GM21717 (cell line): ENCODE measurements around the gene RBBP8NL.
A peak's percentile ranks its signal among the peaks of the same experiment; 100 is the strongest.

ENCODE experiments used
- ATAC-seq: cut with Tn5 transposase; IDR thresholded peaks from one replicate; pipeline ENCODE4 v1.9.1; 2021; ENCODE audit warnings: mild to moderate bottlenecking, moderate library complexity; ENCODE audit not compliant: unreplicated experiment

RBBP8NL gene

DNA sequence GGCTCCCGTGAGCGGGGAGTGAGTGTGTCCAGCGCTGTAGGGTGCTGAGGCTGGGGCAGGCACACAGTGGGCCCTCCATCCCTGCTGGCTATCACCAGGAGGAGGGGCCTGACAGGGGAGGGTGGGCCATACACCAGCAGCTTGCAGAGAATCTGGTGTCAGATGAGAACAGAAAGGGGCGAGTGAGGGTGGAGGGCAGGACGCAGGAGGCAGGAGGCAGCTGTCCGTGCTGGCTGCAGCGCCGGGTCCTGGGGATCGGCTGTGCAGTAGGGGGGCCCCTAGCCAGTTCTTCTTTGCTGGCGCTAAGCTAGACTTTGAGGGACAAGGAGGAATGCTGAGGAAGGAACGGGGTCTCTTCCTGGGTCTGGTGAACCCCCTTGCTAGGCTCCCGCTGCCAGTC lies 18.7 kb downstream of the RBBP8NL start:
- no peak for ATAC-seq

- no peak for ATAC-seq
Observed at GRCh38 chr20:62408055-62408454, 19.3 kb downstream of the RBBP8NL start.

DNA sequence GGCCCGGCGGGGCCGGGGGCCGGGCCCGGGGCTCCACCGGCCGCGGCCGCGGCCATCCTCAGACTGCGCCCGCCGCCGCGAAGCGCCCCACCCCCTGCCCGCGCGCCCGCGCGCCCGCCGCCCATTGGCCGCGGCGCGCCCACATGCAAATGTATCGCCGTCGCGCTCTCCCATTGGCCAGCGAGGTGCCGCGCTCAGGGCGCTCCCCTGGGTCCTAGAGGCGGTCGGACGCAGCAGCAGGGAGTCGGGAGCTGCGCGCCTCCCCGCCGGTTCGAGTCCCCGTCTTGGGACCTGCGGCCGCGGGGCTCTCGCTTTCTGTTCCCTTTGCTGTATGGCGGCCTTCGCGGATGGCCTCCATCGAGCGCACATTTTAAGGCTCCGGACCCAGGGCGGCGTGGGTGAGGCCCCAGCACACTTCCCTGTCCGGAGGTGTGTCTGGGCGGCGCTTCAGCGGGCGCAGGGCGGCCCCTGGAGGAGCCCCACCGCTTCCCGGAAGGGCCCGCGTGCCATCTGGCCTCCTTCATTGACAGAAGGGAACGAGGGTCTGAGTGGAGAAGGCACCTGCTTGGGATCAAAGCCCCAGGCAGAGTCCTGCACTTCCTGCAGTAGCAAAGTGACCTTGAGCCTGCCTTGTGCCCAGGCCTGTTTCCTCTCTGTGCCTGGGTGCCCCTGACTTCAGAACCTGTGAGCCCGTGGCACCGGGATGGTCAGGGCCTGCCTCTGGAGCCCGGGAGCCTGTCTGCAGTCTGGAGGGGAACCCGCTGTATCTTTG lies 19.9 kb downstream of the RBBP8NL start, which contains the start of gene CABLES2:
Gene CABLES2, minus strand, starts transcription at position 65 of the 772 bp plus-strand sequence. Its CDS starts 9 bp downstream, at position 56.
- ATAC-seq = peak; percentile 80

GRCh38 chr20:62406635-62407176 lies 20.6 kb downstream of the RBBP8NL start:
- ATAC-seq = peak; percentile 1

- no peak for ATAC-seq
Observed at GRCh38 chr20:62405981-62406513, 21.3 kb downstream of the RBBP8NL start.

GRCh38 chr20:62405108-62405980 lies 22.0 kb downstream of the RBBP8NL start:
- ATAC-seq = no peak

- no peak for ATAC-seq
Observed at GRCh38 chr20:62404761-62405107, 22.6 kb downstream of the RBBP8NL start.

- ATAC-seq = no peak
Observed at GRCh38 chr20:62404112-62404665, 23.1 kb downstream of the RBBP8NL start.

DNA sequence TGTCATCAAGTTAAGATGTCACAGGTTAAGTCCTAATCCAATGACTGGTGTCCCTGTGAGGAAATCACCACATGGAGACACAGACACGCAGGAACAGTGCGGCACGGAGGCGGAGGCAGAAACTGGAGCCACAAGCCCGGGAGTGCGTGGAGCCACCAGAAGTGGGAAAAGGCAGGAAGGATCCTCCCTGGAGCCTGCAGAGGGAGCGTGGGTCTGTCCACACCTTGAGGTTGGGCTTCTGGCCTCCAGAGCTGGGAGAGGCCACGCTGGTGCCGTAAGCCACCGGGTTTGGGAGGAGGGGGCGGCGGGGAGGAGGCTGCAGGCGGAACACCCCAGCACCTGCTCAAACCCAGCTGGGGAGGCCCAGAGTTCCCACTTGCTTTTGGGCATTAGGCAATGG lies 24.0 kb downstream of the RBBP8NL start:
- ATAC-seq = no peak

- no peak for ATAC-seq
Observed at GRCh38 chr20:62402456-62403150, 24.7 kb downstream of the RBBP8NL start.

GRCh38 chr20:62401331-62401779 lies 26.0 kb downstream of the RBBP8NL start:
- ATAC-seq = no peak

DNA sequence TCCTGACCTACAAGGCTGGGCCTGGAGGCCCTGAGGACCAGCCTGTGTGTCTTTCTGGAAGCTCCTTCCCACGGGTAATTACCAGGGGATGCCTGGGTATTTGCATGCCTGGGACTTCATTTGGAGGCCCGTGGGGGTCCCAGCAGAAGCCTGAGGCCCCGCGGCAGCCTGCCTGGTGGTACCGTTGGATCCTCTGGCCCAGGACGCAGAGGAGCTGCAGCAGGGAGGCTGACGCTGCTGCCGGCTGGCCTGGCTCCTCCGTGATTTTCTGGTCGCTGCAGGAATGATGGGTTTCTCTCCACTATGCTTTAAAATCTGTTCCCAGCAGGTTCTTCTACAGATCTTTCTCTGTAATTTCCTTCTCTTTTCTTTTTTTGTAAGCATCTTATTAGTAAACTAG lies 26.8 kb downstream of the RBBP8NL start:
- ATAC-seq = no peak

GRCh38 chr20:62400021-62400420 lies 27.3 kb downstream of the RBBP8NL start:
- no peak for ATAC-seq

GRCh38 chr20:62398120-62398821 lies 29.1 kb downstream of the RBBP8NL start:
- ATAC-seq = no peak

DNA sequence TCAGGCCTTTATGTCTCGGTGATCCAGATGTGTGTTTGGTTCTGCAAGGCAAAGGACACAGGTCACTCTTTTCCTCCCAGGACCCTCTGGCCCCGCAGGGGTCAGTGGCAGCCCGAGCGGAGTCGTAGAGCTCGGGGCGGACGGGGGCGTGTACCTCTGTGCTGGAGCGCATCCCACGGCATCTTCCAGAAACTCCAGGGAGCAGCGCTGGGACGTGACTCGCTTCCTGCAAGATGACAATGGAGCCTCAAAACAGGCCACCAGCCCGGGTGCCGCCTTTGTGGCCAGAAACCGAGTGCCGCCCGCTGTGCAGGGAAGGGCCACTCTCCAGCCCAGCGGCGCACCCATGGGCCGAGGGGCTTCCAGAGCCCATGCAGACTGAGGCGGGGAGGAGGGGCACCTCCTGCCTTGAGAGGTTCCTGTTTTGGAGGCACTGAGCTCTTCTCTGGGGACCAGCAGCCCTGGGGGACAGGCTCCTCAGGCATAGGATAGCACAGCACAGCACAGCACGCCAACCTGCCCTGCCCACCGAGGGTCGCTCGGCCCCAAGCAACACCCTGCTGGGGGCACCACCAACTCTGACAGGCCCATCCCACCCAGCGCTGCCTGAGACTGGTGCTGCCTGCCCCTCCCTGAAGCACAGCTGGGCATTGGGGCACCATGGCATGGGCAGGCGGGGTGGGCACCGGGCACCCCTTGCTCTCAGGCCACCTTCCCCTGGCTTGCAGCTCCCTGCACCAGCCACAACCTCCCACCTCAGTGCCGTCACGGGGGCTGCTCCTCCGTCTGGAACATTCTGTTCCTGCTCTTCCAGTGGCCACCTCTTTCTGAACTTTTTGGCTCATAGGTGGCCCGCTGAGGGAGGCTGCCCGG lies 30.7 kb downstream of the RBBP8NL start:
- ATAC-seq = no peak

DNA sequence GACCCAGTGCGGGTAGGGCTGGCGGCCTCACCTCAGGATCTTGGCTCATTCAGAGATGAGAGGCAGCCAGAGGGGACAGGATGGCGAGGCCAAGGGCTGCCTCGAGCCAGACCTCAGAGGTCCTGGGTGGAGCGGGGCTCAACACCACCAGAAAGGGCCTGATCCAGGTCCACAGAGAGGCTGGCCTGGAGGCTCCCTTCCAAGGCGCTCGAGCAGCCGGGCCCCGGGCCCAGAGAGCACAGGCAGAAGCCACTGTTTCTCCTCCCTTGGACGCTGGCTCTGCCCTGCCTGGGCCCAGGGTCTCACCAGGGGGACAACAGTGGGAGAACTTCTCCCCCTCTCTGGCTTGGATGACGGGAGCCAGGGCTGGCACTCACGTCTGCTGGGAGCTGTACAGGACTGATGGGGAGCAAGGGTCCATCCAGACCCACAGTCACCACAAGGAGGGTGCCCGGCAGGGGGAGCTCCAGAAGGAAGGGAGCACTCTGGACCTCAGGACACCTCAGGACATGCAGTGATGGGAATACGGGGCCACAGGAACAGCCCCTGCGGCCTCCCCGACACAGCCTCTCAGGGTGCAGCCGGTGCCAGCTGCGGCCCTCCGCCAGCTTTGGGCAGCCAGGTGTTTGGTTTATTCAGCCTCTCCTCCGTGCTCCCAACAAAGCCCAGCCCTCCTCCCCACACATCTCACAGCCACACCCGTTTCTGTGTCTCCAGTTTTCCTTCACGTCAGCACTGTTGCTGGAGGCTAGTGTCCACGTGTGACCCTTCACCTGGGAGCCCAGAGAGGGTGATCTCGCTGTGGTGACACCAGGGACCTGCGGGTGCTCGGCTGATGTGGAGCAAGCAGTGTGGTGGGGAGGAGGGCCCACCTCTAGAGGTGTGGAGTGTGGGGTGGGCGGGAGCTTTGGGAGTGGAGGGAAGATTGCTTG lies 31.8 kb downstream of the RBBP8NL start:
- ATAC-seq = no peak
